ENCODE data around the gene STK4.

STK4 gene

DNA sequence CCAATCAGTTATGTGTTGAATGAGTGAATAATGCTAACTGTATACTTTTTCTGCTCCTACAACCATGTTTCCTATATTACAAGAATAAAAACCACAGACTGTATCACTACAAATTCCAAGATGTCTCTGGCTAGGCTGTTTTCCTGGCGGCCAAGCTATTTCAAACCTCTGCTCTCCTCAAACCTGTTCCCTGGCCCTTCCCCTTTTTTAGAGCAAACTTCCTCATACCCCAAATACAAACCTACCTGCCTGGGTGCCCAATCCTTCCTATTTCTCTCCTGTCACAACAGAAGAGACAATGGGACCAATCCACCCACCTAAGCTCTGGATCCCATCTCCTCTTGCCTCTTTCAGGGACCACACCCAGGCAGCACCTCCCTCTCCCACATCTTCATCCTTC is 13.6 kb upstream of the STK4 start:
- H3K4me3 ChIP-seq (ENCODE audit: low read length) = no peak overlapping the region
- no peak for DNase-seq (ENCODE audit: low read depth)
- TF ChIP-seq, protein P1, sequence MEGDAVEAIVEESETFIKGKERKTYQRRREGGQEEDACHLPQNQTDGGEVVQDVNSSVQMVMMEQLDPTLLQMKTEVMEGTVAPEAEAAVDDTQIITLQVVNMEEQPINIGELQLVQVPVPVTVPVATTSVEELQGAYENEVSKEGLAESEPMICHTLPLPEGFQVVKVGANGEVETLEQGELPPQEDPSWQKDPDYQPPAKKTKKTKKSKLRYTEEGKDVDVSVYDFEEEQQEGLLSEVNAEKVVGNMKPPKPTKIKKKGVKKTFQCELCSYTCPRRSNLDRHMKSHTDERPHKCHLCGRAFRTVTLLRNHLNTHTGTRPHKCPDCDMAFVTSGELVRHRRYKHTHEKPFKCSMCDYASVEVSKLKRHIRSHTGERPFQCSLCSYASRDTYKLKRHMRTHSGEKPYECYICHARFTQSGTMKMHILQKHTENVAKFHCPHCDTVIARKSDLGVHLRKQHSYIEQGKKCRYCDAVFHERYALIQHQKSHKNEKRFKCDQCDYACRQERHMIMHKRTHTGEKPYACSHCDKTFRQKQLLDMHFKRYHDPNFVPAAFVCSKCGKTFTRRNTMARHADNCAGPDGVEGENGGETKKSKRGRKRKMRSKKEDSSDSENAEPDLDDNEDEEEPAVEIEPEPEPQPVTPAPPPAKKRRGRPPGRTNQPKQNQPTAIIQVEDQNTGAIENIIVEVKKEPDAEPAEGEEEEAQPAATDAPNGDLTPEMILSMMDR (conservative IDR thresholded peaks at IDR 0.05; ENCODE audit: low read depth, low read length) = no peak

DNA sequence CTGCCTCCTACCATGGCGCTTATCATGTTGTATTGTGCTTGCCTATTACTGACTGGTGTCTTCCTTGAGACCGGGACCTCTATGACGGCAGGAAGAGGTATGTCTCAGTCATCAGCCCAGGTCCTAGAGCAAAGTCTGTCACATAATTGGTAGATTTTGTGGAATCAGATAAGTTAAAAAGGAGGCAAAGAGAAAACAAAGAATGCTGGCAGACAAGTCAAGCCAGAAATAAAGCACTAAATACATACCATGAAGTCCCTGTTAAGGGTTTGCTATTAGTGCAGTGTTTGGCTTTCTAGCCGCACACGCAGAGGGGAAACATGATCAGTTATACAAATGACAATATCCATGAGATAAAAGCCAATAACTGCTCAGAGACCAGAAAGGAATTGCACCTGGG is 12.1 kb upstream of the STK4 start:
- no peak overlapping the region for H3K4me3 ChIP-seq (ENCODE audit: low read length)
- TF ChIP-seq, protein P1 (conservative IDR thresholded peaks at IDR 0.05; ENCODE audit: low read depth, low read length) = no peak
- DNase-seq (ENCODE audit: low read depth) = no peak

DNA sequence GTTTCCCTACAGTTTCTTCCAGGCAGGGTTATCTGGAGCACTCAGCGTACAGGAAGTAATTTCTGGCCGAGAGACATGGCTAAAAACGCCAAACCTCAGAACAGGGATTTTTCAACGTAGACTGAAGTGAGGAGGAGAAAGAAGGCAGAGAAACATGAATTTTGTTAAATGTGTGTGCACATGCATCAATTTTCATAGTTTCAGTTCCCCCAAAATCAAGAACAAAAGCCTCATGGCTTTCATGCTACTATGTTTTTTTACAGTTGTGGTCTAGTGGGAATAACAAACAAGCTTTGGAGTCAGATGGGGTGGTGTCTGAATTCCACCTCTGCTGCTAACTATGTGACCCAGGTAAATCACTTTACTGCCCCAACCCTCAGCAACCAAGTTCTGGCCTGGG is 11.0 kb upstream of the STK4 start:
- TF ChIP-seq, protein P1 (conservative IDR thresholded peaks at IDR 0.05; ENCODE audit: low read depth, low read length) = no peak
- no peak for DNase-seq (ENCODE audit: low read depth)

DNA sequence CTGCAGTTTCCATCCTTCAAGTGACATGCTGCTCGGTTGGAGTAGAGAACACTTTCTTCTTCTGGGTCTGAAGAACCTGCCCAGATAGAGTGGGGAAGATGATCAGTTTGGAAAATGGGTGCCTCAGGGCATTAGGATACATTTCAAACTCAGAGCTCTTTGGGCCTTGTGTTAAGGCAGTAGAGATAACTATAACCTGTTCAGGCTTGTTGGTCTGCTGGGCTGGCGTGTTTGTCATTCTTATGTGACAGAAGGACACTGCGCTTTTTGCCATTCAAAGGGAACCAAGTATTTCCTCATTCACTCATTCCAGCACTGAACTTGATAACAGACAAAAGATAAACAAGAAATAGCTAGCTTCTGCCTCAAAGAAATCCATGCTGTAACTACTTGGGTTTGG is 9.9 kb upstream of the STK4 start:
- TF ChIP-seq, protein P1 (conservative IDR thresholded peaks at IDR 0.05; ENCODE audit: low read depth, low read length) = no peak

More for the DNA sequence above, 11.0 kb upstream of the STK4 start:
- H3K4me3 ChIP-seq (ENCODE audit: low read length) = no peak overlapping the region

DNA sequence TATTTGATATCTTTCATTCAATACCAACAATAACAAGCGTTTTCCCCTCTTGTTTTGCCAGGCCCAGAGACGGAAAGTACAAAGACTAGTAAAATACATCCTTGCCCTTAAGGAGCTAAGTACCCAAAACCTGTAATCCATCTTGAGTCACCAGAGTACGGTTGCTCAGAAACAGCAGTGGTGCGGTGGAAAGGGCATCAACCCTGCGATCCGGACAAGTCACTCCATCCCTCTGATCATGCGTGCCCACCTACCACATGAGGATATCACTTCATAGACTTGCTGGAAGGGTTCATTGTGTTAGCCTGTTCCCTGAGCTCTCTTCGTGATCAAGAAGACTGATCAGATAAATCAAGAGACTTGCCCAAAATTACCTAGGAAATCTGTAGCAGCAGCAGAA is 8.0 kb upstream of the STK4 start:
- no peak for DNase-seq (ENCODE audit: low read depth)
- TF ChIP-seq, protein P1 (conservative IDR thresholded peaks at IDR 0.05; ENCODE audit: low read depth, low read length) = no peak
- no peak overlapping the region for H3K4me3 ChIP-seq (ENCODE audit: low read length)

More for the DNA sequence above, 9.9 kb upstream of the STK4 start:
- DNase-seq (ENCODE audit: low read depth) = no peak
- no peak overlapping the region for H3K4me3 ChIP-seq (ENCODE audit: low read length)

DNA sequence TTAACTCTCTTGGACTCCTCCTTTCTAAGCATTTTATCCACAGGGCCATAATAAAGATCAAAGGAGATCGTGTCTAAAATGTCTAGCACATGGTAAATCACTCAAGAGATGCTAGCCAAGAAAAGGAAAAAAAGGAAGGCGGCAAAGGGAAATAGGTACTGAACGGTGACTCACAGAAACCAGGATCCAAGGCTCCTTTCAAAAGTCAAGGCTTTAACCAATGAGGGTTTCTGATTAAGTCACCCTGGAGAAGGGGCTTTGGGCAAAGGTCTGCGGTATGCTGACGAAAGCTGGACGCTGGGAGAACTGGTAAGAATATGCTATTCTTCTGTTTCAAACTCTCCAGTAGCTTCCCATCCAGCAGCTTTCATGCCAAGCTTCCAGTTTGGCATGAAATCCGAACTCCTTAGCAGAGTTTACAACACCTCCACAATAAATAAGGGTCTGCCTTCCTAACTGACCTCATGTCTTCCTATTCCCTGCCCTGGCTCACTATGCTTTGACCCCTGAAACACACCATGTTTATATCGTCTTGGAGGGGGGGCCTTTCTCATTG is 7.2 kb upstream of the STK4 start:
- TF ChIP-seq, protein P1 (conservative IDR thresholded peaks at IDR 0.05; ENCODE audit: low read depth, low read length) = no peak
- DNase-seq (ENCODE audit: low read depth) = no peak
- peak overlapping the region; percentile 78 for H3K4me3 ChIP-seq (ENCODE audit: low read length)

DNA sequence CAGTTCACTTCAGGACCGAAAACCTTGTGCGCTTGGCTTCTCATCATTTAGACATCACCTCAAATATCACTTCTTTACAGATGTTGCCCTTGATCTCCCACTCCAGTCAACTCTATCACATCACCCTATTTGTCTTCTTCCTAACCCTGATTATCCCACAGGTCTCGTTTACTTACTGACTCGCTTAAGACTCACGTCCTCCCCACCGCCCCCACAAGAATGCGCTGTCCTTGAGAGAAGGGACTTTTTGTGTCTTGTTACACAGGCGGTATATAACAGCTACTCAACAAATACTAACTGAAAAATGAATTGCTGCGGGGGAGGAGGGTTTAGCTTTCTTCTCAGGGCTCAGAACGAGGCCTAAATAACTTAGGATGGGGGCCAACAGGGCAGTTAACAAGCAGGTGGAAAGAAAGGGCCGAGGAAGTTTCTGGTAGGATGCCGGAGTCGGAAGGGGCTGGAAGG is 6.6 kb upstream of the STK4 start:
- DNase-seq (ENCODE audit: low read depth) = no peak
- peak overlapping the region; percentile 78 for H3K4me3 ChIP-seq (ENCODE audit: low read length)
- TF ChIP-seq, protein P1 (conservative IDR thresholded peaks at IDR 0.05; ENCODE audit: low read depth, low read length) = no peak
